GM12878 (cell line): ENCODE data around the gene TMEM33. TPM values are rescaled to one million over a fixed set of nuclear protein-coding genes. Genes with fewer than 3 reads are reported as not detected.

Experiments
- ATAC-seq: fragments of 200-7000 bp; cut with Tn5 transposase; 3 replicates; pipeline ENCODE4 v1.9.1; 2020; ENCODE audit warnings: mild to moderate bottlenecking, moderate library complexity
- BruUV-seq: library from RNA; stranded (reverse); fragments of 400-500 nt; replicated peaks from 2 replicates; lab custom pipeline; 2021; lab: Mats Ljungman, UMichigan
- CTCF ChIA-PET: fragments of 300-600 bp; sonication (Branson Sonifier 250); formaldehyde crosslinking; extraction: SDS; loops from one replicate; lab custom pipeline; 2021; ENCODE audit warnings: inconsistent platforms; lab: Yijun Ruan, JAX
- POLR2A ChIA-PET: fragments of 350-600 bp; formaldehyde crosslinking; extraction: SDS; loops from one replicate; lab custom pipeline; 2021; ENCODE audit warnings: inconsistent platforms; lab: Charles Lee
- RAD21 ChIA-PET: fragments of 300-600 bp; sonication (Branson Sonifier 250); formaldehyde crosslinking; loops from one replicate; lab custom pipeline; 2023; ENCODE audit warnings: antibody characterized with exemption; ENCODE audit not compliant: unreplicated experiment; lab: Charles Lee
- SMC1A ChIA-PET: fragments of 300-600 bp; sonication (Branson Sonifier 250); formaldehyde crosslinking; loops from one replicate; lab custom pipeline; 2023; ENCODE audit not compliant: unreplicated experiment, uncharacterized antibody; lab: Charles Lee
- DNase-seq: peaks from one replicate; pipeline ENCODE4 v3.0.0-alpha.2; 2011; ENCODE audit warnings: low read depth, low spot score
- FAIRE-seq: peaks from 3 replicates; lab custom pipeline; 2011; peaks lifted over from hg19 to GRCh38; lab: Jason Lieb, UNC
- H2AFZ ChIP-seq: 2 replicates; pipeline ENCODE4 v1.6.0; 2011; ENCODE audit warnings: low read depth, low read length, control low read depth; ENCODE audit not compliant: control insufficient read depth
- H3K27ac ChIP-seq: 2 replicates; pipeline ENCODE4 v1.5.1; 2011; ENCODE audit warnings: control low read depth; ENCODE audit not compliant: control insufficient read depth, insufficient read depth
- H3K27me3 ChIP-seq, 2 experiments: replicated peaks in 1 of 2; 2 replicates each; pipeline versions ENCODE4 v1.6.0 to v1.6.1; 2011; ENCODE audit warnings: low read length in 1 of 2; ENCODE audit not compliant: control insufficient read depth in 2 of 2, insufficient read depth in 2 of 2
- H3K36me3 ChIP-seq, 2 experiments: 2 replicates each; pipeline ENCODE4 v1.5.1; 2011; ENCODE audit warnings: low read length in 1 of 2; ENCODE audit not compliant: control insufficient read depth in 2 of 2, insufficient read depth in 2 of 2
- H3K4me1 ChIP-seq: 2 replicates; pipeline ENCODE4 v1.6.1; 2011; ENCODE audit warnings: mild to moderate bottlenecking, low read length, moderate library complexity, mixed read lengths; ENCODE audit not compliant: control insufficient read depth, insufficient read depth
- H3K4me2 ChIP-seq: 2 replicates; pipeline ENCODE4 v1.6.0; 2011; ENCODE audit warnings: control low read depth; ENCODE audit not compliant: control insufficient read depth, insufficient read depth
- H3K4me3 ChIP-seq: fragments of 200-600 bp; sonication (generic); 2 replicates; pipeline ENCODE4 v1.5.1; 2016
- H3K79me2 ChIP-seq: 2 replicates; pipeline ENCODE4 v1.6.0; 2011; ENCODE audit warnings: low read length; ENCODE audit not compliant: control insufficient read depth, insufficient read depth
- H3K9ac ChIP-seq: 2 replicates; pipeline ENCODE4 v1.8.0; 2011; ENCODE audit warnings: low read length, control low read depth, mixed read lengths; ENCODE audit not compliant: control insufficient read depth, insufficient read depth
- H3K9me3 ChIP-seq: replicated peaks from 3 replicates; pipeline ENCODE4 v1.5.1; 2011; ENCODE audit warnings: mild to moderate bottlenecking, low read length; ENCODE audit not compliant: control insufficient read depth, insufficient read depth
- H4K20me1 ChIP-seq: 2 replicates; pipeline ENCODE4 v1.6.0; 2011; ENCODE audit not compliant: control insufficient read depth, insufficient read depth
- CBX5 ChIP-seq: sonication (generic); IDR thresholded peaks from 2 replicates; pipeline ENCODE4 v1.6.1; 2016; ENCODE audit warnings: low read depth, moderate library complexity, mild to moderate bottlenecking, inconsistent platforms
- CHD1 ChIP-seq: IDR thresholded peaks from 2 replicates; pipeline ENCODE4 v1.6.1; 2012; ENCODE audit warnings: low read depth, low read length, improper control_type of control experiment
- GATAD2B ChIP-seq: fragments of 450-650 bp; conservative IDR thresholded peaks from 2 replicates; pipeline ENCODE4 v1.6.1; 2017; ENCODE audit warnings: low read depth, mild to moderate bottlenecking, moderate library complexity
- KAT2A ChIP-seq: conservative IDR thresholded peaks from 2 replicates; pipeline ENCODE4 v1.6.1; 2011; ENCODE audit warnings: low read depth, low read length; ENCODE audit not compliant: control insufficient read depth
- NBN ChIP-seq: fragments of 450-650 bp; IDR thresholded peaks from 2 replicates; pipeline ENCODE4 v1.6.1; 2016
- POLR2AphosphoS2 ChIP-seq: IDR thresholded peaks from 2 replicates; pipeline ENCODE4 v1.6.1; 2011; ENCODE audit warnings: low read depth, mild to moderate bottlenecking, low read length, improper control_type of control experiment, moderate library complexity
- RELA ChIP-seq: fragments of 450-650 bp; IDR thresholded peaks from 2 replicates; pipeline ENCODE4 v1.8.0; 2014; ENCODE audit warnings: borderline replicate concordance; ENCODE audit not compliant: partially characterized antibody
- SIX5 ChIP-seq: IDR thresholded peaks from 2 replicates; pipeline ENCODE4 v1.6.1; 2011; ENCODE audit warnings: mild to moderate bottlenecking, low read depth, low read length, moderate library complexity; ENCODE audit not compliant: severe bottlenecking
- SMC3 ChIP-seq: IDR thresholded peaks from 2 replicates; pipeline ENCODE4 v1.6.1; 2011; ENCODE audit warnings: low read length, improper control_type of control experiment, borderline replicate concordance
- SP1 ChIP-seq: IDR thresholded peaks from one replicate; pipeline ENCODE4 v1.6.1; 2011; ENCODE audit warnings: low read depth, low read length
- SREBF2 ChIP-seq: IDR thresholded peaks from 2 replicates; pipeline ENCODE4 v1.6.1; 2012; ENCODE audit warnings: mild to moderate bottlenecking, low read length
- TARDBP ChIP-seq: IDR thresholded peaks from 2 replicates; pipeline ENCODE4 v1.6.1; 2016; ENCODE audit warnings: borderline replicate concordance
- TBL1XR1 ChIP-seq: IDR thresholded peaks from 2 replicates; pipeline ENCODE4 v1.6.1; 2012; ENCODE audit warnings: low read depth, low read length, improper control_type of control experiment
- YBX1 ChIP-seq: fragments of 450-650 bp; IDR thresholded peaks from 2 replicates; pipeline ENCODE4 v1.6.1; 2016; ENCODE audit warnings: antibody characterized with exemption
- WGBS: methylation state at CpG from one replicate; pipeline ENCODE4 v1.1.6; 2016; ENCODE audit warnings: low lambda C conversion rate; ENCODE audit not compliant: insufficient replicate concordance, insufficient coverage; ENCODE audit errors: missing lambda C conversion rate; 5-methylcytosine and 5-hydroxymethylcytosine counted together
- in situ Hi-C: fragments of 300-500 bp; cut with MboI; formaldehyde crosslinking; loops from 9 replicates; pipeline ENCODE4 v1.14.3; 2018; ENCODE audit warnings: mixed read lengths
- intact Hi-C: fragments of 100-400 bp; cut with micrococcal nuclease; formaldehyde crosslinking; loops from one replicate; pipeline ENCODE4 v1.14.2; 2022; ENCODE audit not compliant: unreplicated experiment
- polyA plus RNA-seq, 11 experiments: library from polyadenylated mRNA; depleted of rRNA in 4 of 11; unstranded in 6 of 11; stranded (reverse) in 5 of 11; fragments of >200 nt; fragmentation: Nextera tagmentation in 4 of 11; fragmentation: Illumina TruSeq in 1 of 11; extraction: Ambion mirVana in 4 of 11; extraction: Trizol in 1 of 11; gene quantifications; 1 replicate in 1 of 11; 2 replicates in 10 of 11; pipeline versions ENCODE4 v1.2.1 to v1.2.3, GENCODE V29; 2011 to 2016; ENCODE audit warnings: inconsistent platforms in 2 of 11, missing spikeins in 2 of 11, low read depth in 1 of 11
- total RNA-seq, 4 experiments: library from RNA; depleted of rRNA in 3 of 4; stranded (reverse); fragments of >200 nt in 3 of 4; fragmentation: Illumina TruSeq in 1 of 4; extraction: Trizol in 1 of 4; gene quantifications; 2 replicates each; pipeline versions ENCODE4 v1.2.1 to v1.2.3, GENCODE V29; 2013 to 2021
- TF ChIP-seq, protein P1 (sequence below): IDR thresholded peaks from 2 replicates; pipeline ENCODE4 v1.6.1; 2012; ENCODE audit warnings: mild to moderate bottlenecking, low read depth, low read length
- TF ChIP-seq, protein P2 (sequence below): fragments of 450-650 bp; IDR thresholded peaks from 2 replicates; pipeline ENCODE4 v1.6.1; 2014; ENCODE audit warnings: mild to moderate bottlenecking
- TF ChIP-seq, protein P3 (sequence below): fragments of 450-650 bp; IDR thresholded peaks from 2 replicates; pipeline ENCODE4 v1.6.1; 2016; ENCODE audit warnings: mild to moderate bottlenecking, moderate library complexity, borderline replicate concordance

TMEM33 gene
- total and polyA plus RNA-seq, 10 of the 15 experiments (the other 5 are each of a cell fraction or from before 2014, with no cell fraction given) = 7.9 to 60.2 (median 33.4) TPM

DNA sequence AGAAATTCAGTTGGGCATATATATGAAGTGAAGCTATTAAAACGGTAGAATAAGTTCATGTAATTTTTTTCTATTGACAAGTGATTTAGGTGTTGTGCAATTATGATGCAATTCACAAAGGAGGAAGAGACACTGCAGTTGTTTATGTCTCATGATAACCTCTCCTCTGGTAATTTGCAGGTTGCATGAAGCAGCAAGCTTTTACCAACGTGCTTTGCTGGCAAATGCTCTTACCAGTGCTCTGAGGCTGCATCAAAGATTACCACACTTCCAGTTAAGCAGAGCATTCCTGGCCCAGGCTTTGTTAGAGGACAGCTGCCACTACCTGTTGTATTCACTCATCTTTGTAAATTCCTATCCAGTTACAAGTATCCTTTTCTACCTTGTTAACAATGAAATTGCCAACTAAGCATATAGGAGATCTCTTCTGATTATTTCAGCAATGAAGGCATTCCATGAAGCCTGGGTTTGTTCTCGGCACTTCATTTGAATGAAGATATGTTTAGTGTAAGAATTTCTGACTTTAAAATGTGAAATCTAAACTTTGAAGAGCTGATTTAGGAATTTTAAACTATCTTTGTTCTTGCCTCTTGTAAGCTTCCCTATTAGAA lies 3.9 kb downstream of the TMEM33 start:
- Histone ChIP-seq H3K4me1 (peaks cover 3% of the 10 kb centered on the region; the same call in 1 of the 2 replicates), H3K36me3 (peaks cover 0 to 16% of the 10 kb centered on the region in 2 experiments; a peak in 3 of 4 replicates), H3K27me3 (no peaks in the 10 kb centered on the region), H4K20me1 (no peaks in the 10 kb centered on the region), H2AFZ (no peak overlapping the region), H3K4me2 (no peak overlapping the region; the same call in 1 of the 2 replicates), H3K9me3 (no peaks in the 10 kb centered on the region), H3K9ac (no peak overlapping the region), H3K4me3 (no peak overlapping the region), H3K27ac (no peak overlapping the region), H3K79me2 (peaks cover 49% of the 10 kb centered on the region)
- DNase-seq (no peak), FAIRE-seq (no peak), ATAC-seq (no peak)
- ChIA-PET POLR2A (interaction anchor here (1.2 kb wide), 1 partner anchor 51 kb away, joined by 4 read pairs; the partner anchor contains the start of gene SLC30A9), RAD21 (no interaction called here), SMC1A (interaction anchor here (0.6 kb wide), 1 partner anchor 766 kb away, joined by 4 read pairs; no protein-coding TSS in a partner anchor), CTCF (interaction anchor here (0.8 to 1.7 kb wide), 3 partner anchors 15 to 24 kb away, joined by 3 to 4 read pairs (median 3); no protein-coding TSS in a partner anchor)
- 67% methylated on average over 3 of the region's 3 CpGs for WGBS
- in situ Hi-C loops (no loop called here), intact Hi-C loops (loop anchor here (5.0 kb wide), 1 partner anchor 53 kb away; the partner anchor contains the start of gene SLC30A9)
- BruUV-seq = no TSS peak
- TF ChIP-seq RELA (no peak), NBN (no peak), POLR2AphosphoS2 (no peak), TARDBP (no peak), GATAD2B (no peak), CHD1 (no peak), CBX5 (no peak), KAT2A (no peak), SREBF2 (no peak), SP1 (no peak), SMC3 (no peak), YBX1 (no peak), SIX5 (no peak), TBL1XR1 (no peak)
- TF ChIP-seq, protein P1, sequence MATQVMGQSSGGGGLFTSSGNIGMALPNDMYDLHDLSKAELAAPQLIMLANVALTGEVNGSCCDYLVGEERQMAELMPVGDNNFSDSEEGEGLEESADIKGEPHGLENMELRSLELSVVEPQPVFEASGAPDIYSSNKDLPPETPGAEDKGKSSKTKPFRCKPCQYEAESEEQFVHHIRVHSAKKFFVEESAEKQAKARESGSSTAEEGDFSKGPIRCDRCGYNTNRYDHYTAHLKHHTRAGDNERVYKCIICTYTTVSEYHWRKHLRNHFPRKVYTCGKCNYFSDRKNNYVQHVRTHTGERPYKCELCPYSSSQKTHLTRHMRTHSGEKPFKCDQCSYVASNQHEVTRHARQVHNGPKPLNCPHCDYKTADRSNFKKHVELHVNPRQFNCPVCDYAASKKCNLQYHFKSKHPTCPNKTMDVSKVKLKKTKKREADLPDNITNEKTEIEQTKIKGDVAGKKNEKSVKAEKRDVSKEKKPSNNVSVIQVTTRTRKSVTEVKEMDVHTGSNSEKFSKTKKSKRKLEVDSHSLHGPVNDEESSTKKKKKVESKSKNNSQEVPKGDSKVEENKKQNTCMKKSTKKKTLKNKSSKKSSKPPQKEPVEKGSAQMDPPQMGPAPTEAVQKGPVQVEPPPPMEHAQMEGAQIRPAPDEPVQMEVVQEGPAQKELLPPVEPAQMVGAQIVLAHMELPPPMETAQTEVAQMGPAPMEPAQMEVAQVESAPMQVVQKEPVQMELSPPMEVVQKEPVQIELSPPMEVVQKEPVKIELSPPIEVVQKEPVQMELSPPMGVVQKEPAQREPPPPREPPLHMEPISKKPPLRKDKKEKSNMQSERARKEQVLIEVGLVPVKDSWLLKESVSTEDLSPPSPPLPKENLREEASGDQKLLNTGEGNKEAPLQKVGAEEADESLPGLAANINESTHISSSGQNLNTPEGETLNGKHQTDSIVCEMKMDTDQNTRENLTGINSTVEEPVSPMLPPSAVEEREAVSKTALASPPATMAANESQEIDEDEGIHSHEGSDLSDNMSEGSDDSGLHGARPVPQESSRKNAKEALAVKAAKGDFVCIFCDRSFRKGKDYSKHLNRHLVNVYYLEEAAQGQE = no peak
- TF ChIP-seq, protein P2, sequence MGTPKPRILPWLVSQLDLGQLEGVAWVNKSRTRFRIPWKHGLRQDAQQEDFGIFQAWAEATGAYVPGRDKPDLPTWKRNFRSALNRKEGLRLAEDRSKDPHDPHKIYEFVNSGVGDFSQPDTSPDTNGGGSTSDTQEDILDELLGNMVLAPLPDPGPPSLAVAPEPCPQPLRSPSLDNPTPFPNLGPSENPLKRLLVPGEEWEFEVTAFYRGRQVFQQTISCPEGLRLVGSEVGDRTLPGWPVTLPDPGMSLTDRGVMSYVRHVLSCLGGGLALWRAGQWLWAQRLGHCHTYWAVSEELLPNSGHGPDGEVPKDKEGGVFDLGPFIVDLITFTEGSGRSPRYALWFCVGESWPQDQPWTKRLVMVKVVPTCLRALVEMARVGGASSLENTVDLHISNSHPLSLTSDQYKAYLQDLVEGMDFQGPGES = no peak
- TF ChIP-seq, protein P3, sequence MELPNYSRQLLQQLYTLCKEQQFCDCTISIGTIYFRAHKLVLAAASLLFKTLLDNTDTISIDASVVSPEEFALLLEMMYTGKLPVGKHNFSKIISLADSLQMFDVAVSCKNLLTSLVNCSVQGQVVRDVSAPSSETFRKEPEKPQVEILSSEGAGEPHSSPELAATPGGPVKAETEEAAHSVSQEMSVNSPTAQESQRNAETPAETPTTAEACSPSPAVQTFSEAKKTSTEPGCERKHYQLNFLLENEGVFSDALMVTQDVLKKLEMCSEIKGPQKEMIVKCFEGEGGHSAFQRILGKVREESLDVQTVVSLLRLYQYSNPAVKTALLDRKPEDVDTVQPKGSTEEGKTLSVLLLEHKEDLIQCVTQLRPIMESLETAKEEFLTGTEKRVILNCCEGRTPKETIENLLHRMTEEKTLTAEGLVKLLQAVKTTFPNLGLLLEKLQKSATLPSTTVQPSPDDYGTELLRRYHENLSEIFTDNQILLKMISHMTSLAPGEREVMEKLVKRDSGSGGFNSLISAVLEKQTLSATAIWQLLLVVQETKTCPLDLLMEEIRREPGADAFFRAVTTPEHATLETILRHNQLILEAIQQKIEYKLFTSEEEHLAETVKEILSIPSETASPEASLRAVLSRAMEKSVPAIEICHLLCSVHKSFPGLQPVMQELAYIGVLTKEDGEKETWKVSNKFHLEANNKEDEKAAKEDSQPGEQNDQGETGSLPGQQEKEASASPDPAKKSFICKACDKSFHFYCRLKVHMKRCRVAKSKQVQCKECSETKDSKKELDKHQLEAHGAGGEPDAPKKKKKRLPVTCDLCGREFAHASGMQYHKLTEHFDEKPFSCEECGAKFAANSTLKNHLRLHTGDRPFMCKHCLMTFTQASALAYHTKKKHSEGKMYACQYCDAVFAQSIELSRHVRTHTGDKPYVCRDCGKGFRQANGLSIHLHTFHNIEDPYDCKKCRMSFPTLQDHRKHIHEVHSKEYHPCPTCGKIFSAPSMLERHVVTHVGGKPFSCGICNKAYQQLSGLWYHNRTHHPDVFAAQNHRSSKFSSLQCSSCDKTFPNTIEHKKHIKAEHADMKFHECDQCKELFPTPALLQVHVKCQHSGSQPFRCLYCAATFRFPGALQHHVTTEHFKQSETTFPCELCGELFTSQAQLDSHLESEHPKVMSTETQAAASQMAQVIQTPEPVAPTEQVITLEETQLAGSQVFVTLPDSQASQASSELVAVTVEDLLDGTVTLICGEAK = no peak
